ENCODE measurements around the gene MCF2L. TPM values are rescaled to one million over a fixed set of nuclear protein-coding genes. Genes with fewer than 3 reads are reported as not detected.

The MCF2L gene
- total RNA-seq, 8 experiments from 2014 or later, result 1.2 to 33.9 (median 24.7) TPM

GRCh38 chr13:113044391-113045114 lies 75.5 kb downstream of the MCF2L start:
- in situ Hi-C loops (cut with MboI; ENCODE audit: low pct_unique_long_range_greater_than_20kb in 2 of 9, low sequenced_read_pairs in 9 of 9, unreplicated experiment in 9 of 9), result loop anchor here in 2 of 9 experiments (25.0 kb wide), 1 partner anchor 107 kb away; no protein-coding TSS in a partner anchor

GRCh38 chr13:113045251-113046127 lies 76.5 kb downstream of the MCF2L start:
- no peak overlapping the region for H3K27ac ChIP-seq
- WGBS, 10 experiments, result 18 to 100% (median 65%) methylated on average over 1 to 12 of the region's 32 CpGs; no CpG with 5 or more reads in 2 of the 10 experiments
- no peak for ATAC-seq (replicated peaks in 6 of 8)
- H3K4me1 ChIP-seq (replicated peaks in 1 of 2), result no peaks in the 10 kb centered on the region
- no peak overlapping the region for H3K4me3 ChIP-seq
- in situ Hi-C loops (cut with MboI; ENCODE audit: low pct_unique_long_range_greater_than_20kb in 2 of 9, low sequenced_read_pairs in 9 of 9, unreplicated experiment in 9 of 9), result loop anchor here in 2 of 9 experiments (25.0 kb wide), 1 partner anchor 108 kb away; no protein-coding TSS in a partner anchor

More at GRCh38 chr13:113044391-113045114, 75.5 kb downstream of the MCF2L start:
- peak in 6 of 8 experiments; percentile 55 to 95 (median 82) for ATAC-seq (replicated peaks in 6 of 8)
- Histone ChIP-seq H3K4me3 (no peak overlapping the region), H3K27ac (no peak overlapping the region), H3K4me1 (replicated peaks in 1 of 2) (no peaks in the 10 kb centered on the region)
- WGBS, 10 experiments, result 0 to 92% (median 44%) methylated on average over 3 to 12 of the region's 27 CpGs; no CpG with 5 or more reads in 3 of the 10 experiments

GRCh38 chr13:113046128-113046882 lies 77.3 kb downstream of the MCF2L start:
- Histone ChIP-seq H3K4me1 (replicated peaks in 1 of 2) (no peaks in the 10 kb centered on the region), H3K4me3 (no peak overlapping the region), H3K27ac (no peak overlapping the region)
- no peak for ATAC-seq (replicated peaks in 6 of 8)
- in situ Hi-C loops (cut with MboI; ENCODE audit: low pct_unique_long_range_greater_than_20kb in 2 of 9, low sequenced_read_pairs in 9 of 9, unreplicated experiment in 9 of 9), result loop anchor here in 2 of 9 experiments (25.0 kb wide), 1 partner anchor 109 kb away; no protein-coding TSS in a partner anchor
- 60 to 100% (median 92%) methylated on average over 1 to 20 of the region's 30 CpGs; no CpG with 5 or more reads in 2 of the 10 experiments for WGBS, 10 experiments

GRCh38 chr13:113046883-113047244 lies 77.8 kb downstream of the MCF2L start:
- ATAC-seq (replicated peaks in 6 of 8), result peak in 1 of 8 experiments; percentile 24
- Histone ChIP-seq H3K27ac (no peak overlapping the region), H3K4me3 (no peak overlapping the region), H3K4me1 (replicated peaks in 1 of 2) (no peaks in the 10 kb centered on the region)
- in situ Hi-C loops (cut with MboI; ENCODE audit: low pct_unique_long_range_greater_than_20kb in 2 of 9, low sequenced_read_pairs in 9 of 9, unreplicated experiment in 9 of 9), result loop anchor here in 2 of 9 experiments (25.0 kb wide), 1 partner anchor 110 kb away; no protein-coding TSS in a partner anchor
- WGBS, 10 experiments, result 47 to 100% (median 62%) methylated on average over 1 to 12 of the region's 13 CpGs; no CpG with 5 or more reads in 2 of the 10 experiments

GRCh38 chr13:113047587-113047986 lies 78.6 kb downstream of the MCF2L start:
- no peak for ATAC-seq (replicated peaks in 6 of 8)
- Histone ChIP-seq H3K4me3 (no peak overlapping the region), H3K27ac (no peak overlapping the region), H3K4me1 (replicated peaks in 1 of 2) (no peaks in the 10 kb centered on the region)
- 33 to 50% methylated on average over 1 to 2 of the region's 31 CpGs; no CpG with 5 or more reads in 8 of the 10 experiments for WGBS, 10 experiments
- in situ Hi-C loops (cut with MboI; ENCODE audit: low pct_unique_long_range_greater_than_20kb in 2 of 9, low sequenced_read_pairs in 9 of 9, unreplicated experiment in 9 of 9), result loop anchor here in 2 of 9 experiments (25.0 kb wide), 1 partner anchor 110 kb away; no protein-coding TSS in a partner anchor

- ATAC-seq (replicated peaks in 6 of 8), result no peak
- Histone ChIP-seq H3K4me1 (replicated peaks in 1 of 2) (no peaks in the 10 kb centered on the region), H3K27ac (no peak overlapping the region), H3K4me3 (no peak overlapping the region)
- 50 to 100% (median 70%) methylated on average over 2 to 5 of the region's 7 CpGs; no CpG with 5 or more reads in 7 of the 10 experiments for WGBS, 10 experiments
- in situ Hi-C loops (cut with MboI; ENCODE audit: low pct_unique_long_range_greater_than_20kb in 2 of 9, low sequenced_read_pairs in 9 of 9, unreplicated experiment in 9 of 9), result loop anchor here in 2 of 9 experiments (25.0 kb wide), 1 partner anchor 111 kb away; no protein-coding TSS in a partner anchor
These were observed 79.8 kb downstream of the MCF2L start for GRCh38 chr13:113048766-113049165.

- Histone ChIP-seq H3K27ac (no peak overlapping the region), H3K4me1 (replicated peaks in 1 of 2) (no peaks in the 10 kb centered on the region), H3K4me3 (no peak overlapping the region)
- in situ Hi-C loops (cut with MboI; ENCODE audit: low pct_unique_long_range_greater_than_20kb in 2 of 9, low sequenced_read_pairs in 9 of 9, unreplicated experiment in 9 of 9), result loop anchor here in 2 of 9 experiments (25.0 kb wide), 1 partner anchor 112 kb away; no protein-coding TSS in a partner anchor
- ATAC-seq (replicated peaks in 6 of 8), result peak in 3 of 8 experiments; percentile 35 to 58 (median 51)
- 20 to 80% (median 69%) methylated on average over 2 to 6 of the region's 13 CpGs; no CpG with 5 or more reads in 5 of the 10 experiments for WGBS, 10 experiments
These were observed 80.5 kb downstream of the MCF2L start for GRCh38 chr13:113049521-113049941.

- no peak overlapping the region for H3K27ac ChIP-seq
- in situ Hi-C loops (cut with MboI; ENCODE audit: low pct_unique_long_range_greater_than_20kb in 2 of 9, low sequenced_read_pairs in 9 of 9, unreplicated experiment in 9 of 9), result loop anchor here in 2 of 9 experiments (25.0 kb wide), 1 partner anchor 113 kb away; no protein-coding TSS in a partner anchor
- ATAC-seq (replicated peaks in 6 of 8), result peak in 1 of 8 experiments; percentile 44
- no peak overlapping the region for H3K4me3 ChIP-seq
- H3K4me1 ChIP-seq (replicated peaks in 1 of 2), result no peaks in the 10 kb centered on the region
- WGBS, 10 experiments, result 10 to 93% (median 67%) methylated on average over 1 to 6 of the region's 8 CpGs; no CpG with 5 or more reads in 2 of the 10 experiments
These were observed 81.0 kb downstream of the MCF2L start for GRCh38 chr13:113049981-113050380.

- in situ Hi-C loops (cut with MboI; ENCODE audit: low pct_unique_long_range_greater_than_20kb in 2 of 9, low sequenced_read_pairs in 9 of 9, unreplicated experiment in 9 of 9), result no loop called here
- ATAC-seq (replicated peaks in 6 of 8), result peak in 2 of 8 experiments; percentile 16 to 17
- no peaks in the 10 kb centered on the region for H3K4me1 ChIP-seq (replicated peaks in 1 of 2)
- no peak overlapping the region for H3K4me3 ChIP-seq
- WGBS, 10 experiments, result 3 to 30% (median 5%) methylated on average over 3 to 6 of the region's 48 CpGs; no CpG with 5 or more reads in 5 of the 10 experiments
- no peak overlapping the region for H3K27ac ChIP-seq
These were observed 81.9 kb downstream of the MCF2L start for GRCh38 chr13:113050734-113051431.

- no peak for ATAC-seq (replicated peaks in 6 of 8)
- WGBS, 10 experiments, result 40 to 96% (median 57%) methylated on average over 1 to 9 of the region's 14 CpGs; no CpG with 5 or more reads in 3 of the 10 experiments
- in situ Hi-C loops (cut with MboI; ENCODE audit: low pct_unique_long_range_greater_than_20kb in 2 of 9, low sequenced_read_pairs in 9 of 9, unreplicated experiment in 9 of 9), result no loop called here
- no peak overlapping the region for H3K27ac ChIP-seq
- no peak overlapping the region for H3K4me3 ChIP-seq
- H3K4me1 ChIP-seq (replicated peaks in 1 of 2), result no peaks in the 10 kb centered on the region
These were observed 82.6 kb downstream of the MCF2L start for GRCh38 chr13:113051641-113052040.

GRCh38 chr13:113052206-113052605 lies 83.2 kb downstream of the MCF2L start:
- ATAC-seq (replicated peaks in 6 of 8), result no peak
- H3K27ac ChIP-seq, result no peak overlapping the region
- WGBS, 10 experiments, result 60 to 90% (median 81%) methylated on average over 2 to 10 of the region's 16 CpGs; no CpG with 5 or more reads in 4 of the 10 experiments
- H3K4me1 ChIP-seq (replicated peaks in 1 of 2), result no peaks in the 10 kb centered on the region
- in situ Hi-C loops (cut with MboI; ENCODE audit: low pct_unique_long_range_greater_than_20kb in 2 of 9, low sequenced_read_pairs in 9 of 9, unreplicated experiment in 9 of 9), result no loop called here
- no peak overlapping the region for H3K4me3 ChIP-seq

Measured in motor neuron (in vitro differentiated cells).